Measurements from ENCODE around the gene VPS37B.
A peak's percentile ranks its signal among the peaks of the same experiment; 100 is the strongest.
"Not testable (repeated sequence)": the region's sequence is repeated elsewhere in the genome, so short reads cannot be mapped to it uniquely, and the experiment has no call there.

VPS37B gene

GRCh38 chr12:122884091-122884826 is 11.7 kb downstream of the VPS37B start:
- DNase-seq (ENCODE audit: low read depth in 2 of 3, low spot score in 2 of 3): no peak

- no peak for DNase-seq (ENCODE audit: low read depth in 2 of 3, low spot score in 2 of 3)
These were observed 12.9 kb downstream of the VPS37B start for GRCh38 chr12:122882908-122883558.

- DNase-seq (ENCODE audit: low read depth in 2 of 3, low spot score in 2 of 3): no peak
These were observed 15.3 kb downstream of the VPS37B start for GRCh38 chr12:122880668-122881067.

GRCh38 chr12:122880155-122880667 is 15.7 kb downstream of the VPS37B start:
- no peak for DNase-seq (ENCODE audit: low read depth in 2 of 3, low spot score in 2 of 3)

DNA sequence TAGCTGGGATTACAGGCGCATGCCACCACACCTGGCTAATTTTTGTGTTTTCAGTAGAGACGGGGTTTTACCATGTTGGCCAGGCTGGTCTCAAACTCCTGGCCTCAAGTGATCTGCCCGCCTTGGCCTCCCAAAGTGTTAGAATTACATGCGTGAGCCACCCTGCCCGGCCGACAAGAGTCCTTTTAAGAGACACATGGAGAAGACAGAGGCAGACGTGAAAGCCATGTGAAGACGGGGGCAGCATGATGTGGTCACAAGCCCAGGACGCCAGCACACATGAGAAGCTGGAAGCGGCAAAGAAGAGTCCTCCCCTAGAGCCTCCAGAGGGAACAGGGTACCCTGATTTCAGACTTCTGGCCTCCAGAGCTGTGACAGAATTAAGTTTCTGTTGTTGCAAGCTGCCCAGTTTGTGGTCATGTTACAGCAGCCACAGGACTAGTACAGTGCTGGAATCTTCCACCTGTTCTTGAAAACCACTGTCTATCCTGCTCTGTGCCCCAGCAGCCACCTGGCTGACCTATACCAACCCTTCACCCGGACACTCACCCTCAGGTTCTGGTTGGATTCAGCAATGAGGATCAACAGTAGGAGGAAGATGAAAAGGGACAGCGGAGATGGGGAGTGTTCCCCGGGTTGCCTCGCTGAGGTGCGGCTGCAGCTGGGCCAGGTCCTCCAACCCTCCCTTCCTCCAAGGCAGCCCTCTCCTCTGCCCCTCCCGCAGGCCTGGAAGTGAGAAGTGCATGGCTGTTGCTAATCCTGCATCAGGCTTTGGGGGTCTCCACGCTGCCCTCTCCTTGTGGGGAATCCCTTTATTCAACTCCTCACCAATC is 16.9 kb downstream of the VPS37B start:
- no peak for DNase-seq (ENCODE audit: low read depth in 2 of 3, low spot score in 2 of 3)

DNA sequence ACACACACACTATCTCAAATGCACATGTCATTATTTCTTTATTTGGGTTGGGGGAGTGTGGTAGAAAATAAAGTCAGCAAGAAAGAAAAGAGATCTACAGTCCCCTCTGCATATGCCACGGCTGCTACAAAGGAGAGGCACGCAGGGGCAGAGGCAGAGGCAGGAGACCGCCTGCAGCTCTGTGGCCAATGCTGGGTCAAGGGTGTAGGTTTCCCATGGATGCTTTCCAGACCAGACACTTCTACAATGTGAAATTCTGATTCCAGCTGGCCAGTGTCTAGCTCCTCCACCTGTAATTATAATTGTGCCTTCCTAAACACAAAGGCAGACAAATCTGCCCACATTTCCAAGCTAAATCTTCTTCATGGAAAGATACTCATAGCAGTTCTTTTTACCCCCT is 19.2 kb downstream of the VPS37B start:
- no peak for DNase-seq (ENCODE audit: low read depth in 2 of 3, low spot score in 2 of 3)

- DNase-seq (ENCODE audit: low read depth in 2 of 3, low spot score in 2 of 3): not testable (repeated sequence)
These were observed 19.6 kb downstream of the VPS37B start for GRCh38 chr12:122876281-122876680.

DNA sequence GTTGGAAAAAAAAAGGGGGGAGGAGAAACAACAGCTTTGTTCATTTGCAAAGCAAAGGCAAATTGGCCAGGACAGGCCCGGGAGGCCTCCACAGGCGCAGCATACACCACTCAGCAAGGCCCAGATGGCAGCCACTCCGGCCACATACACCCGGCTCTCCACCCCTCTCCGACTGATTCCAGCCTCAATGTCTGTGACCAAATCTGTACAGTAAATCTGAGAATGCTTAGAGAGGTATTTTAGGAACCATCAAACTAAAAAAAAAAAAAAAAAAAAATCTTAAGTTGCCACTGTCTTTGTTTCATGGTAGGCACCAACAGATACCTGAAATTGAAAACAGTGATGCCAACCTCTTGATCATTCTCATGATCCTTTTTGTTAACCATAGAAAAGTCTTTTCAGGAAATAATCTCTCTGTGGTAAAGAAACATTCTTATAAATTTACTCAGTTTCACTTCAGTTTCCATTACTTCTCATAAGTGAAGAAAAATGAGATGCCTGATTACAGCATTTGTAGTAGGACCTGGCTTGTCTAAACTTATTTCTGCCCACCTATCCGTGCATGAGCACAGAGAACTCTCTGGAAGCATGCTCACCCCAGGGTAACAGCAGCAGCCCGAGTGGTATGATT is 20.2 kb downstream of the VPS37B start:
- no peak for DNase-seq (ENCODE audit: low read depth in 2 of 3, low spot score in 2 of 3)

DNA sequence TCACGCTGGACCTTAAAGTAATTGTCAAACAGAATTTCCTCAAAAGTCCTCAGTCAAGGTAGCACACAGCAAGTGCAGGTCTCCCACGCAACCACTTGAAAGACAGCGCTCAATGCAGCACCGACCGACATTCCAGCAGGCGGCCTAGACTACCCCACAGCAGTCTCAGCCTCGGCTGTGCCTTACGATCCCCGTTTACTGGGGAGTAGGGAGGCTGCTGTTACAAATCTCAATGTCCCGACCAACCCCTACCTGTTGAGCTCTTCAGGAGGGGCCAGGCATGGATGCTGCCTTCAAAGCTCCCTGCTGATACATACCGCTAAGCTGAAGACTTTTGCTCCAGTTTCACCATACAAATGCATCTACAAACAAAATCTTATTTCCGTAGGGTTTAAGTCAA is 21.8 kb downstream of the VPS37B start:
- DNase-seq (ENCODE audit: low read depth in 2 of 3, low spot score in 2 of 3): no peak

DNA sequence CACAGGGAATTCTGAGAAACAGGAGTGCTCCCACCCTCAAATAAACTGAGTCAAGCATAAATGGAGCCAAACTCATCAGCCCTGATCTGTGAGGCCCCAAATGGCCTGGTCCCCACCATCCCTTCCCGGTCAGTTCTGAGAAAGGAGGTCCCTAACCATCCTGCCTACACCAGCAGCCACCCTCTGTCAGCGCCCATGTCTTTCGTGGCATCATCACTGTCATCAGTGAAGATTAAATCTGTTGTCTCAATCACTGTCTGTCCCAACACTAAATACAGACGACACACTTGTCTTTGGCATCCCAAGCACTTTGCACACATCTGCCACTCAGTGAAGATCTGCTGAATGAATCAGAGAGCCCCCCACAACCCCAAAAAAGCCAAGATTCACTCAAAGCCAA is 22.4 kb downstream of the VPS37B start:
- no peak for DNase-seq (ENCODE audit: low read depth in 2 of 3, low spot score in 2 of 3)

GRCh38 chr12:122872815-122873361 is 23.0 kb downstream of the VPS37B start:
- no peak for DNase-seq (ENCODE audit: low read depth in 2 of 3, low spot score in 2 of 3)

DNA sequence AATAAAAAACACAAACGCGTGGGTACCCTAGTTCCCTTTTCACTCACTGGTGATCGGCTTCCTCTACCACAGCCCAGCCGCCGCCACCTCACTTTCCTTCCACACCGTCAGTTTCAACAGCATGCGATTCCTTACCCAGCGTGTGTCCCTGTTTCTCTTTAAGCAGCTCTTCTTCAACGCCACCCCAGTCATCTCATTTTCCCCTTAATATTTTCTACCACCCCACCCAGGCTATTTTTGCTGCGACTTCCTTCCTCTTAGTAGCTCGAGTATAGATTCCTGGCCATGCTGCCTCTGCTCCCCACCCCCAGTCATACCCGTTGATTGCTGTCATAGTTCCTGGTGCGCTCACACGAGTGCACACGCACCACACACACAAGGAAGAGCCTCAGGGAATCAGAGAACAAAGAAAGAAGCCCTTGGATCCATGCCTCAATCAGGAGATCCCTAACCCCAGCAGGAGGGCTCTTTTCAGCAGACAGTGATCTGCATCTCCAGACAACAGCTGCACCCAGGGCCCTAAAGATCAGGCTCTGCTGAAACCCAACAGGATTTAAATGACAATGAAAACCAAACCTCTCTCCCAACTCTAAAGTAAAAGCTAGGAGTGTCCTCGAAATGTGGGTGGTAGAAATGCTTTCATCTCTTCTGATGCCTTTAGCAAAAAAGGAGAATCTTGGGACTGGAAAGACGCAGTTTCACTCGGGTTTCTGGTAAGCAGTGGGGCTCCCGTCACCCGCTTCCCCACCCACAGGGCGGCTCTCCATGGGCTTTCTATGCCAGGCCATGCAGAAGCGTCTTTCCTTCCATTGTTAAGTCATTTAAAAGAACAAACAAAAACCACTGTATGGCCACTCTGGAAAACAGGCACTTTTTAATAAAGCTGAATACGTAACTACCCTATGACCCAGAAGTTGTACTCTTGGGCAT is 23.8 kb downstream of the VPS37B start:
- peak in 1 of 3 experiments; percentile 46 for DNase-seq (ENCODE audit: low read depth in 2 of 3, low spot score in 2 of 3)

GRCh38 chr12:122870867-122871664 is 24.9 kb downstream of the VPS37B start:
- no peak for DNase-seq (ENCODE audit: low read depth in 2 of 3, low spot score in 2 of 3)

DNA sequence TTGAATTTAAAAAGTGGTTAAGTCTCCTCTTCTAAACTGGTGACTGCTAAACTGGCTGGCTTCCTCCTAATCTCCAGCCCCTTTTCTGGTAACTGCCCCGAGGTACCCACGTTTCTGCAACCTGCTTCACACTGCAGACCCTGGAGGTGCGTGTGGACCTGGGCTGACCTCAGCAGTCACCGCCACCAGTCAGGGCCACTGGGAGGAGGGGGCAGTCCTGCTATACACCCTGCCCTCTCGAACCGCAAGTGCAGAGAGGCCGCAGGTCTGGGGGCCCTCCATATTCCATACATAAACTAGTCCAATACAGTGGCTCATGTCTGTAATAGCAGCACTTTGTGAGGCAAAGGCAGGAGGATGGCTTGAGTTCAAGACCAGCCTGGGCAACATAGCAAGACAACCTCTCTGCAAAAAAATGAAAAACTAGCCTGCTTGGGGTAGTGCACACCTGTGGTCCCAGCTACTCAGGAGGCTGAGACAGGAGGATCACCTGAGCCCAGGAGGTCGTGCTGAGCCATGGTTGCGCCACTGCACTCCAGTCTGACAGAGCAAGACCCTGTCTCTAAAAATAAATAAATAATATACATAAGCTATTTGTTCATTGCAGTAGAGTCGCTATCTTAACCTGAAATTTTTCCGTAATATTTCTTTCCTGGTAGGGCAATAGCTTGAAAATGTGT is 25.6 kb downstream of the VPS37B start:
- no peak for DNase-seq (ENCODE audit: low read depth in 2 of 3, low spot score in 2 of 3)

- DNase-seq (ENCODE audit: low read depth in 2 of 3, low spot score in 2 of 3): no peak
These were observed 26.5 kb downstream of the VPS37B start for GRCh38 chr12:122869207-122869973.

GRCh38 chr12:122868471-122869177 is 27.3 kb downstream of the VPS37B start:
- no peak for DNase-seq (ENCODE audit: low read depth in 2 of 3, low spot score in 2 of 3)

Measured in activated CD8-positive, alpha-beta memory T cell treated with anti-CD3 and anti-CD28 coated beads for 48 hours (primary cell).